Ovary (tissue), 3 donors: ENCODE results near the gene LIPT2.

ENCODE experiments used
- EP300 ChIP-seq: sonication (generic); formaldehyde crosslinking; IDR thresholded peaks from one replicate; pipeline ENCODE4 v1.6.1; 2017; ENCODE audit warnings: antibody characterized with exemption
- TF ChIP-seq, protein P1 (sequence below), 3 donors: fragments of 450-650 bp in 2 of 3; fragments of 200-600 bp in 1 of 3; IDR thresholded peaks; one replicate each; pipeline versions ENCODE4 v1.5.1 to v1.8.0; 2016 to 2022; ENCODE audit warnings: antibody characterized with exemption in 3 of 3, mild to moderate bottlenecking in 1 of 3
- donor health status: DM: no; HTN: no; CAD: no.

- TF ChIP-seq, protein P1, sequence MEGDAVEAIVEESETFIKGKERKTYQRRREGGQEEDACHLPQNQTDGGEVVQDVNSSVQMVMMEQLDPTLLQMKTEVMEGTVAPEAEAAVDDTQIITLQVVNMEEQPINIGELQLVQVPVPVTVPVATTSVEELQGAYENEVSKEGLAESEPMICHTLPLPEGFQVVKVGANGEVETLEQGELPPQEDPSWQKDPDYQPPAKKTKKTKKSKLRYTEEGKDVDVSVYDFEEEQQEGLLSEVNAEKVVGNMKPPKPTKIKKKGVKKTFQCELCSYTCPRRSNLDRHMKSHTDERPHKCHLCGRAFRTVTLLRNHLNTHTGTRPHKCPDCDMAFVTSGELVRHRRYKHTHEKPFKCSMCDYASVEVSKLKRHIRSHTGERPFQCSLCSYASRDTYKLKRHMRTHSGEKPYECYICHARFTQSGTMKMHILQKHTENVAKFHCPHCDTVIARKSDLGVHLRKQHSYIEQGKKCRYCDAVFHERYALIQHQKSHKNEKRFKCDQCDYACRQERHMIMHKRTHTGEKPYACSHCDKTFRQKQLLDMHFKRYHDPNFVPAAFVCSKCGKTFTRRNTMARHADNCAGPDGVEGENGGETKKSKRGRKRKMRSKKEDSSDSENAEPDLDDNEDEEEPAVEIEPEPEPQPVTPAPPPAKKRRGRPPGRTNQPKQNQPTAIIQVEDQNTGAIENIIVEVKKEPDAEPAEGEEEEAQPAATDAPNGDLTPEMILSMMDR (IDR thresholded peaks at IDR 0.05), result no peak
- TF ChIP-seq EP300, result no peak
These were observed 47.9 kb upstream of the LIPT2 start for GRCh38 chr11:74541466-74541865.
